Measurements from ENCODE around the gene POTEI. TPM values are rescaled to one million over a fixed set of nuclear protein-coding genes. Genes with fewer than 3 reads are reported as not detected.
"Not testable (repeated sequence)": the region's sequence is repeated elsewhere in the genome, so short reads cannot be mapped to it uniquely, and the experiment has no call there.

Gene POTEI
- polyA plus RNA-seq, 3 donors = under 0.01 TPM; not detected in 2

DNA sequence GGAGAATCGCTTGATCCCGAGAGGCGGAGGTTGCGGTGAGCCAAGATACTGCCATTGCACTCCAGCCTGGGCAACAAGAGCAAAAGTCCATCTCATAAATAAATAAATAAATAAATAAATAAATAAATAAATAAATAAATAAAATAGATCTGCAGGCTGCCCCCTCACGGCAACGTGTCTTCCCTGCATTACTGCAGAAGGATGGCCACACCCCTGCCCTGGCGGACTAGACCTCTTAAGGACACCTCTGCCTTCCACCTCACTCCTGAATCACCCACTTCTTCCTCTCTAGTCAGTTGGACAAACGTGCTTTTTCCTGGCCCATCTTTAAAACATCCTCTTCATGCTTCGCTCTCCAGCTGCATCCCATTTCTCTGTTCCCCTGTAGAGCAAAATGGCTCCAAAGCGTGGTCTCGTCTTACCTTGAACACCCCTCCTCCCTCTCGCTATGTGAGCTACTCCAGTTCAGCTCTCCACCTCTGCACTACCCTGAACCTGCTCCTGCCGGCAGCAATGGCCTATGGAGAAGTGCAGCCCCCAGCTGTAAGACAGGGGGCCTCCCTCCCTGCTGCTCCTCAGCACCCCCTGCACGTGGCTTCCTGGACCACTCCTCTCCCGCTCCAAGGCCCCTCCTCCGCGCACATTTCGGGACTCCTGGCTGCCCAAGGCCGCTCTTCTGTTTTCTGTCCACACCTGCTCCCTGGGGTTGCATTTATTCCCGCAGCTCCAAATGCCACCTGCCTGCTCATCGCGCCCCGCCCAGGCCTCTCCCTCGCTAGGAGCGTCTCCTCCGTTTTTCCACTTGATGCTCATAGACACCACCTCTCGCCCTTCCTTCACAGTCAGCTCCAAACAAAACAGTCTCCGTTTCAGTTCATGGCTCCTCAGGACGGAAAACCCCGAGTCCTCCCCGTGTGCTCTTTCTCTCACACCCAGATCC is 1.9 kb upstream of the POTEI start:
- not testable (repeated sequence) for H3K27ac ChIP-seq (ENCODE audit: low read depth, low read length)
- WGBS, 3 donors = 62% methylated on average over 2 of the region's 31 CpGs; no CpG with 5 or more reads in 2 of the 3 donors

DNA sequence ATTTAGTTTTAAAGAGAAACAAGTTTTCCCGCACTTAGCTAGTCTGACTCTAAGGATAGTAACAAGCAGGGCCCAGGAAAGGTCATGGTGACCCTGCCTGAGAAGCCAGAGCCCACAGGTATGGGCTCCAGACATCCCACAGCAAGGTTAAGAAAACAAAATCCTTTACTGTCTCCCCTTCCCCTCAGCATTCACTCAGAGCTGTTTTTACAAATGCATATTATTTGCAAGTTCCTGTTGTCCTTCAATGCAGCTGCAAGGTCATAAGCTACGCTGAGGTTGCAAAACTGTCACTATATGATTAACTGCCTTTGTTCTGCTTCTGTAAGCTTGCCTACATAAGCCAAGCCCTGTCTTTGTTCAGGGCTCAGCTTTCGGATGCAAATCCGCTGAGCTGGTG is 18.1 kb downstream of the POTEI start:
- not testable (repeated sequence) for H3K27ac ChIP-seq (ENCODE audit: low read depth, low read length)
- 53 to 100% (median 60%) methylated on average over 2 to 3 of the region's 4 CpGs for WGBS, 3 donors

DNA sequence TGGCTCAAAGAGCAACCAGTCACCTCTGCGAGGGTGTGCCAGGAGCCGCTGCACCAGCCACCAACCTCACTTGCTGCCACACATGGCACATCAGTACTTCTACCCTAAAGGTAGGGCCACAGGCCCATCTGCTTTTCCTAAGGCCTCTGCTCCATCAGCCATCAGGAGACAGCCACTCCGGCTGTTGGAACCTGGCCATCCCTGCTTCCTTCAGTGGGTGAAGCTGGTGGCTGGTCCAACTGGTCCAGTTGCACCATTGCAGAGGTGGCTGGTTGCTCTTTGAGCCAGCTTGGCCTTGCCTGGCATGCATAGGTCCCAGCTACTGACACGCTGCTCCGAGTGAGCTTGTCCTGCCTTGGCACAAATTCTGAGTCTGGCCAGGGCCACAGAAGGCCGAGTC is 53.7 kb downstream of the POTEI start:
- WGBS, 3 donors = 85 to 97% (median 87%) methylated on average over 4 to 6 of the region's 6 CpGs
- not testable (repeated sequence) for H3K27ac ChIP-seq (ENCODE audit: low read depth, low read length)

GRCh38 chr2:130454712-130455083 is 54.4 kb downstream of the POTEI start:
- WGBS, 3 donors = 85 to 94% (median 89%) methylated on average over 6 of the region's 6 CpGs
- not testable (repeated sequence) for H3K27ac ChIP-seq (ENCODE audit: low read depth, low read length)

DNA sequence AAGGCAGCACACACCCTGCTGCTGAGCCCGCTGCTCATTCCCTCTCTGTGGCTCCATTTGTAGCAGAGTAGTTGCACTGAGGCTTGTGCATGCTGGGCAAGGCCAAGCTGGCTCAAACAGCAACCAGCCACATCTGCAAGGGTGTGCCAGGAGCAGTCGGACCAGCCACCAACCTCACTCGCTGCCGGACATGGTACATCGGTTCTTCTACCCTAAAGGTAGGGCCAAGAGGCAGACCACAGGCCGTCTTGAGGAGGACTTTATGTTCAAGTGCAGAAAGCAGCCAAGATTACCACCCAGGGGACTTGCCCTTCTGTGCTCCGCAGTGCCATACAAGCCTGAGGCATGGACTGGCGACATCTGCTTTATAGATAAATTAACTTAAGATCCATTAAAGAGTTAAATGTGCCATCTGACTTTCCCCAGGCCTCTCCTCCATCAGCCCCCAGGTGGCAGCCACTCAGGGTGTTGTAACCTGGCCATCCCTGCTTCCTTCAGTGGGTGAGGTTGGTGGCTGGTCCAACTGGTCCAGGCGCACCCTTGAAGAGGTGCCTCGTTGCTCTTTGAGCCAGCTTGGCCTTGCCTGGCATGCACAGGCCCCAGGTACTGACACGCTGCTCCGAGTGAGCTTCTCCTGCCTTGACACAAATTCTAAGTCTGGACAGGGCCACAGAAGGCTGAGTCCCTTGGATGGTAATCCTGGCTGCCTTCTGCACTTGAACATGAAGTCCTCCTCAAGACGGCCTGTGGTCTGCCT is 55.0 kb downstream of the POTEI start:
- 84 to 92% (median 91%) methylated on average over 12 to 13 of the region's 13 CpGs for WGBS, 3 donors
- not testable (repeated sequence) for H3K27ac ChIP-seq (ENCODE audit: low read depth, low read length)

- not testable (repeated sequence) for H3K27ac ChIP-seq (ENCODE audit: low read depth, low read length)
- 90 to 95% (median 92%) methylated on average over 3 to 4 of the region's 5 CpGs for WGBS, 3 donors
Observed at GRCh38 chr2:130452897-130453296, 56.2 kb downstream of the POTEI start.

DNA sequence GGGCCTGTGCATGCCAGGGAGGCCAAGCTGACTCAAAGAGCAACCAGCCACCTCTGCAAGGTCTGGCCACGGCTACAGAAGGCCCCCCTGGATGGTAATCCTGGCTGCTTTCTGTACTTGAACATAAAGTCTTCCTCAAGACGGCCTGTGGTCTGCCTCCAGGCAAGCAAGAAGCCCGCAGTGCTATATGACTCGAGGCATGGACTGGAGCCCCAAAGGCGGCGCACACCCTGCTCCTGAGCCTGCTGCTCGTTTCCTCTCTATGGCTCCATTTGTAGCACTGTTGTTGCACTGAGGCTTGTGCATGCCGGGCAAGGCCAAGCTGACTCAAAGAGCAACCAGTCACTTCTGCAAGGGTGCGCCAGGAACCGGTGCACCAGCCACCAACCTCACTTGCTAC is 57.3 kb downstream of the POTEI start:
- H3K27ac ChIP-seq (ENCODE audit: low read depth, low read length) = not testable (repeated sequence)
- 84 to 91% (median 87%) methylated on average over 7 to 10 of the region's 10 CpGs for WGBS, 3 donors

- 59 to 71% (median 63%) methylated on average over 3 of the region's 3 CpGs for WGBS, 3 donors
- H3K27ac ChIP-seq (ENCODE audit: low read depth, low read length) = not testable (repeated sequence)
Observed at GRCh38 chr2:130451278-130451677, 57.9 kb downstream of the POTEI start.

GRCh38 chr2:130450366-130450765 is 58.8 kb downstream of the POTEI start:
- not testable (repeated sequence) for H3K27ac ChIP-seq (ENCODE audit: low read depth, low read length)
- 87 to 93% (median 90%) methylated on average over 4 to 5 of the region's 7 CpGs for WGBS, 3 donors

GRCh38 chr2:130427631-130428030 is 81.5 kb downstream of the POTEI start:
- 0 to 2% (median 2%) methylated on average over 33 to 34 of the region's 34 CpGs for WGBS, 3 donors
- not testable (repeated sequence) for H3K27ac ChIP-seq (ENCODE audit: low read depth, low read length)

- 93 to 100% (median 100%) methylated on average over 1 of the region's 1 CpG for WGBS, 3 donors
- not testable (repeated sequence) for H3K27ac ChIP-seq (ENCODE audit: low read depth, low read length)
Observed at GRCh38 chr2:130418845-130419244, 90.3 kb downstream of the POTEI start.

- H3K27ac ChIP-seq (ENCODE audit: low read depth, low read length) = not testable (repeated sequence)
- WGBS, 3 donors = 46 to 91% (median 82%) methylated on average over 1 of the region's 1 CpG
Observed at GRCh38 chr2:130416693-130417092, 92.4 kb downstream of the POTEI start.

Other genes starting within 250 kb of the POTEI start
- 100 to 1,000 TPM in 2 of 3 donors, 10 to 100 TPM in 1; 56.0 to 151 (median 126) TPM for gene IMP4, start 166.4 kb downstream of the POTEI start, polyA plus RNA-seq
- 10 to 100 TPM; 32.9 to 50.2 (median 36.3) TPM for gene PTPN18, start 153.3 kb downstream of the POTEI start, polyA plus RNA-seq
- gene CFC1B, start 11.9 kb upstream of the POTEI start, polyA plus RNA-seq = under 1 TPM in 1 of 3 donors, not detected in 2; 0.23 TPM
- gene CFC1, start 90.2 kb upstream of the POTEI start, polyA plus RNA-seq = 10 to 100 TPM in 1 of 3 donors, under 1 TPM in 2; 0.56 to 18.0 (median 0.80) TPM
- not detected for gene POTEJ, start 102.1 kb upstream of the POTEI start, polyA plus RNA-seq
- under 1 TPM in 1 of 3 donors, not detected in 2; 0.16 TPM for gene GPR148, start 219.7 kb upstream of the POTEI start, polyA plus RNA-seq
- under 1 TPM; 0.03 to 0.28 (median 0.11) TPM for gene AMER3, start 246.2 kb upstream of the POTEI start, polyA plus RNA-seq